OCI-LY7 (cell line): ENCODE measurements around the gene ATP6V0E2. TPM values are rescaled to one million over a fixed set of nuclear protein-coding genes. Genes with fewer than 3 reads are reported as not detected.

Experiments used
- BruUV-seq: library from RNA; stranded (reverse); fragments of 400-500 nt; replicated peaks from 2 replicates; lab custom pipeline; 2021; lab: Mats Ljungman, UMichigan
- CTCF ChIA-PET: fragments of 300-600 bp; sonication (Branson Sonifier 250); formaldehyde crosslinking; loops from one replicate; lab custom pipeline; 2022; ENCODE audit warnings: antibody characterized with exemption; ENCODE audit not compliant: unreplicated experiment; lab: Charles Lee
- POLR2A ChIA-PET: fragments of 300-600 bp; sonication (Branson Sonifier 250); formaldehyde crosslinking; loops from one replicate; lab custom pipeline; 2022; ENCODE audit warnings: antibody characterized with exemption; lab: Charles Lee
- DNase-seq: peaks from one replicate; pipeline ENCODE4 v3.0.0-alpha.2; 2015; ENCODE audit warnings: low spot score
- H2AFZ ChIP-seq: fragments of 200-600 bp; sonication (generic), shearing (Covaris generic); 2 replicates; pipeline ENCODE4 v1.6.1; 2014; ENCODE audit warnings: mild to moderate bottlenecking, antibody characterized with exemption, low read length, moderate library complexity
- H3K27ac ChIP-seq: fragments of 200-600 bp; sonication (generic); 2 replicates; pipeline ENCODE4 v1.5.1; 2014; ENCODE audit warnings: mixed run types, low read depth, mild to moderate bottlenecking, moderate library complexity, low read length, inconsistent platforms; ENCODE audit not compliant: poor library complexity, severe bottlenecking
- H3K36me3 ChIP-seq: fragments of 200-600 bp; sonication (generic); 2 replicates; pipeline ENCODE4 v1.6.1; 2014; ENCODE audit warnings: mild to moderate bottlenecking, antibody characterized with exemption, low read length, moderate library complexity, mixed read lengths; ENCODE audit not compliant: insufficient read depth
- H3K4me1 ChIP-seq: fragments of 200-600 bp; sonication (generic); 2 replicates; pipeline ENCODE4 v1.5.1; 2014; ENCODE audit warnings: mild to moderate bottlenecking, low read length; ENCODE audit not compliant: insufficient read depth, poor library complexity, severe bottlenecking
- H3K4me2 ChIP-seq: fragments of 200-600 bp; sonication (generic); 2 replicates; pipeline ENCODE4 v1.6.1; 2014; ENCODE audit warnings: mild to moderate bottlenecking, low read length
- H3K4me3 ChIP-seq: fragments of 200-600 bp; sonication (generic); 2 replicates; pipeline ENCODE4 v1.5.1; 2014; ENCODE audit warnings: mild to moderate bottlenecking, low read depth, low read length; ENCODE audit not compliant: poor library complexity, severe bottlenecking
- H3K79me2 ChIP-seq: fragments of 200-600 bp; sonication (generic); 2 replicates; pipeline ENCODE4 v1.6.1; 2016; ENCODE audit warnings: low read depth, mild to moderate bottlenecking, low read length, moderate library complexity, mixed read lengths; ENCODE audit not compliant: insufficient read depth
- H3K9me2 ChIP-seq: fragments of 200-600 bp; sonication (generic); 2 replicates; pipeline ENCODE4 v1.6.1; 2016; ENCODE audit warnings: mild to moderate bottlenecking, low read length, mixed read lengths; ENCODE audit not compliant: insufficient read depth
- H3K9me3 ChIP-seq: fragments of 200-600 bp; sonication (generic); 2 replicates; pipeline ENCODE4 v1.6.1; 2014; ENCODE audit warnings: mild to moderate bottlenecking, mixed run types, low read length, mixed read lengths
- H4K20me1 ChIP-seq: fragments of 200-600 bp; sonication (generic); 2 replicates; pipeline ENCODE4 v1.6.1; 2014; ENCODE audit warnings: mild to moderate bottlenecking, antibody characterized with exemption, low read length, moderate library complexity, mixed read lengths; ENCODE audit not compliant: insufficient read depth
- EZH2phosphoT487 ChIP-seq: fragments of 200-600 bp; sonication (generic); IDR thresholded peaks from 2 replicates; pipeline ENCODE4 v1.6.1; 2018; ENCODE audit warnings: low read depth, borderline replicate concordance, mild to moderate bottlenecking, mixed run types, antibody characterized with exemption, low read length, moderate library complexity, mixed read lengths
- intact Hi-C: fragments of 100-400 bp; cut with micrococcal nuclease; formaldehyde crosslinking; loops from one replicate; pipeline ENCODE4 v1.10.0; 2022; ENCODE audit not compliant: unreplicated experiment
- total RNA-seq, 2 experiments: library from RNA; depleted of rRNA in 1 of 2; stranded (reverse); fragments of >200 nt in 1 of 2; shearing (Covaris generic) in 1 of 2; gene quantifications; 2 replicates each; pipeline ENCODE4 v1.2.3, GENCODE V29; 2014 to 2022
- TF ChIP-seq, protein P1 (sequence below): fragments of 200-600 bp; sonication (generic); conservative IDR thresholded peaks from 2 replicates; pipeline ENCODE4 v1.5.1; 2014; ENCODE audit warnings: mild to moderate bottlenecking, antibody characterized with exemption, low read length, moderate library complexity, mixed read lengths

Gene ATP6V0E2
- total RNA-seq, 2 experiments from 2014 or later = 38.6 to 48.1 TPM

DNA sequence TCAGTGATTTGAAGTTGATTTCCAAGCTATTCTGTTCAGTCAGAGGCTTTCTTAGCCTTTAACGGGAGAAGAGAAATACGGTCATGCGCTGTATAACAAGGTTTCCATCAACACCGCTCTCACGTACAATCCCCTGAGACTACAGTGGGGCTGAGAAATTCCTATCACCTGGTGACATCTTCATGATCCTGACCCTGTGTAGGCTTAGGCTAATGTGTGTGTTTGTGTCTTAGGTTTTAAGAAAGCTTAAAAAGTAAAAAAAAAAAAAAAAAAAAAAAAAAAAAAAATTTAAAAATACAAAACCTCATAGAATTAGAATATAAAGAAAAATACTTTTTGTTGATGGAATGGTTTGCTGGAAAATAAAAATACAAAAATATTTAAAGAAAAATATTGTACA, 33.8 kb upstream of the ATP6V0E2 start:
- no peak overlapping the region for H2AFZ ChIP-seq
- intact Hi-C loops = no loop called here
- ChIA-PET POLR2A (interaction anchor here (0.6 to 1.7 kb wide), 7 partner anchors 9 to 158 kb away, joined by 3 to 11 read pairs (median 4); no protein-coding TSS in a partner anchor), CTCF (interaction anchor here (0.5 to 0.6 kb wide), 2 partner anchors 22 to 37 kb away, joined by 3 to 4 read pairs; no protein-coding TSS in a partner anchor)
- peaks cover 6% of the 10 kb centered on the region for H3K4me1 ChIP-seq
- H3K4me2 ChIP-seq = no peak overlapping the region
- H3K9me2 ChIP-seq = no peaks in the 10 kb centered on the region
- no peaks in the 10 kb centered on the region; the same call in 1 of the 2 replicates for H4K20me1 ChIP-seq
- TF ChIP-seq, protein P1, sequence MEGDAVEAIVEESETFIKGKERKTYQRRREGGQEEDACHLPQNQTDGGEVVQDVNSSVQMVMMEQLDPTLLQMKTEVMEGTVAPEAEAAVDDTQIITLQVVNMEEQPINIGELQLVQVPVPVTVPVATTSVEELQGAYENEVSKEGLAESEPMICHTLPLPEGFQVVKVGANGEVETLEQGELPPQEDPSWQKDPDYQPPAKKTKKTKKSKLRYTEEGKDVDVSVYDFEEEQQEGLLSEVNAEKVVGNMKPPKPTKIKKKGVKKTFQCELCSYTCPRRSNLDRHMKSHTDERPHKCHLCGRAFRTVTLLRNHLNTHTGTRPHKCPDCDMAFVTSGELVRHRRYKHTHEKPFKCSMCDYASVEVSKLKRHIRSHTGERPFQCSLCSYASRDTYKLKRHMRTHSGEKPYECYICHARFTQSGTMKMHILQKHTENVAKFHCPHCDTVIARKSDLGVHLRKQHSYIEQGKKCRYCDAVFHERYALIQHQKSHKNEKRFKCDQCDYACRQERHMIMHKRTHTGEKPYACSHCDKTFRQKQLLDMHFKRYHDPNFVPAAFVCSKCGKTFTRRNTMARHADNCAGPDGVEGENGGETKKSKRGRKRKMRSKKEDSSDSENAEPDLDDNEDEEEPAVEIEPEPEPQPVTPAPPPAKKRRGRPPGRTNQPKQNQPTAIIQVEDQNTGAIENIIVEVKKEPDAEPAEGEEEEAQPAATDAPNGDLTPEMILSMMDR = no peak
- TF ChIP-seq EZH2phosphoT487 = no peak
- peaks cover 8% of the 10 kb centered on the region; the same call in 1 of the 2 replicates for H3K79me2 ChIP-seq
- H3K4me3 ChIP-seq = no peak overlapping the region
- BruUV-seq = no TSS peak
- DNase-seq = no peak
- H3K9me3 ChIP-seq = no peaks in the 10 kb centered on the region
- no peaks in the 10 kb centered on the region for H3K36me3 ChIP-seq
- no peak overlapping the region for H3K27ac ChIP-seq

DNA sequence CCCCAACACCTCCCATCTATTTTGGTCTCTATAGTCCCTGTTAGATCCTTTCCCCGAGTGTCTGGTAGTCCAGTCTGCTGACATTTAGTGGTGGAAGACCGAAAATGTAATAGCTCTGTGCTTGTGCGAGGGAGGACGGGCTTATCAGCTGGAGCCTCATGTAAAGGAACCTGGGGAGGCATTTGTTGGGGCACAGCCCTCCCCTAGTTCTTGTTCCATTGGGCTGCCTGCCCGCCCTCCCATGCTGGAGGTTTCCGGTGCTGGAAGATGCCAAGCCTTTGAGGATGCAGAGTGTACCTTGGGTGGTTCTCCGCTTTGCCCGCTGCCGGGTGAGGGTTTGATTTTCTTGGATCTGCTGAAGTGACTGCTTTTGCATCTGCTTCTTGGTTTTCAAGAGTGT, 30.2 kb upstream of the ATP6V0E2 start:
- no peak for DNase-seq
- H3K4me2 ChIP-seq = no peak overlapping the region
- CTCF ChIA-PET = no interaction called here
- H3K36me3 ChIP-seq = no peaks in the 10 kb centered on the region
- no peaks in the 10 kb centered on the region for H3K9me3 ChIP-seq
- H2AFZ ChIP-seq = no peak overlapping the region
- no peaks in the 10 kb centered on the region; the same call in 1 of the 2 replicates for H4K20me1 ChIP-seq
- TF ChIP-seq, protein P1 = no peak
- TF ChIP-seq EZH2phosphoT487 = no peak
- BruUV-seq = no TSS peak
- H3K79me2 ChIP-seq = peaks cover 8% of the 10 kb centered on the region; the same call in 1 of the 2 replicates
- H3K4me3 ChIP-seq = no peak overlapping the region
- no peaks in the 10 kb centered on the region for H3K9me2 ChIP-seq
- POLR2A ChIA-PET = no interaction called here
- intact Hi-C loops = no loop called here
- H3K4me1 ChIP-seq = peaks cover 14% of the 10 kb centered on the region
- no peak overlapping the region for H3K27ac ChIP-seq

DNA sequence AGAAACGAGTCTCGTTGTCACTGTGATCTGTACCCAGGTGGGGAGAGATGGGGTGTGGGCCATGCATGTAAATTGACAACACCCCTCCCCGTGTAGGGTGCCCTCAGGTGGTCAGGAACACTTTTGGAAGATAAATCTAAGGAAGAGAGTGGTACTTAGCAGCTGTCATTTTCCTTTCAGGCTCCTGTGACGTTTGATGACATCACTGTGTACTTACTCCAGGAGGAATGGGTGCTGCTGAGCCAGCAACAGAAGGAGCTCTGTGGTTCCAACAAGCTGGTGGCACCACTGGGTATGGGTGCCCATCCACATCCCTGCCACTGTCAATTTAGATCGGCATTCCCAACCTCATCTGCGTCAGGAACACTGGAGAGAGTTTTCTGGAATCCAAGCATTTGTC, 29.3 kb upstream of the ATP6V0E2 start:
- TF ChIP-seq, protein P1 = no peak
- TF ChIP-seq EZH2phosphoT487 = no peak
- intact Hi-C loops = no loop called here
- no peak overlapping the region for H3K4me2 ChIP-seq
- POLR2A ChIA-PET = no interaction called here
- no peaks in the 10 kb centered on the region for H3K9me3 ChIP-seq
- H2AFZ ChIP-seq = no peak overlapping the region
- H3K4me3 ChIP-seq = no peak overlapping the region
- H4K20me1 ChIP-seq = no peaks in the 10 kb centered on the region; the same call in 1 of the 2 replicates
- peaks cover 8% of the 10 kb centered on the region for H3K4me1 ChIP-seq
- H3K9me2 ChIP-seq = no peaks in the 10 kb centered on the region
- no peak overlapping the region for H3K27ac ChIP-seq
- H3K36me3 ChIP-seq = no peaks in the 10 kb centered on the region
- CTCF ChIA-PET = no interaction called here
- no TSS peak for BruUV-seq
- peaks cover 2% of the 10 kb centered on the region; the same call in 1 of the 2 replicates for H3K79me2 ChIP-seq
- no peak for DNase-seq
